ENCODE measurements around the gene ANK3. TPM values are rescaled to one million over a fixed set of nuclear protein-coding genes. Genes with fewer than 3 reads are reported as not detected.

Gene ANK3
- total RNA-seq, 2 experiments from 2014 or later, result 60.5 to 61.9 TPM

- Histone ChIP-seq H3K27ac (ENCODE audit: low read depth in 1 of 2, low read length in 2 of 2) (no peak overlapping the region), H3K27me3 (ENCODE audit: control insufficient read depth in 1 of 2, insufficient read depth in 2 of 2, low read length in 2 of 2) (no peaks in the 10 kb centered on the region), H3K36me3 (ENCODE audit: insufficient read depth, low read length) (peaks cover 22% of the 10 kb centered on the region), H3K4me1 (ENCODE audit: insufficient read depth, low read length) (no peaks in the 10 kb centered on the region), H3K9me3 (ENCODE audit: control insufficient read depth in 1 of 2, insufficient read depth in 1 of 2, low read length in 2 of 2) (no peaks in the 10 kb centered on the region), H3K4me3 (ENCODE audit: low read length) (no peak overlapping the region)
- DNase-seq (no peak), ATAC-seq (ENCODE audit: poor library complexity) (no peak)
- H3K4me3 Mint-ChIP-seq, result no peak overlapping the region
- H3K36me3 Mint-ChIP-seq (ENCODE audit: low read depth), result peaks cover 85% of the 10 kb centered on the region
- no peak for TF ChIP-seq CTCF (IDR thresholded peaks at IDR 0.05)
- H3K27ac Mint-ChIP-seq, result no peak overlapping the region
- H3K27me3 Mint-ChIP-seq, result no peaks in the 10 kb centered on the region
- H3K9me3 Mint-ChIP-seq, result no peaks in the 10 kb centered on the region
- intact Hi-C loops (cut with DNase I, micrococcal nuclease), result no loop called here
- H3K4me1 Mint-ChIP-seq (ENCODE audit: low read depth), result no peaks in the 10 kb centered on the region
- POLR2A ChIA-PET, result no interaction called here
- CTCF ChIA-PET, result no interaction called here
Observed at GRCh38 chr10:60176925-60177324, 212.8 kb downstream of the ANK3 start.

GRCh38 chr10:60175441-60175971, 214.2 kb downstream of the ANK3 start:
- Histone ChIP-seq H3K9me3 (ENCODE audit: control insufficient read depth in 1 of 2, insufficient read depth in 1 of 2, low read length in 2 of 2) (no peaks in the 10 kb centered on the region), H3K27ac (ENCODE audit: low read depth in 1 of 2, low read length in 2 of 2) (no peak overlapping the region), H3K27me3 (ENCODE audit: control insufficient read depth in 1 of 2, insufficient read depth in 2 of 2, low read length in 2 of 2) (no peaks in the 10 kb centered on the region), H3K4me1 (ENCODE audit: insufficient read depth, low read length) (no peaks in the 10 kb centered on the region), H3K4me3 (ENCODE audit: low read length) (no peak overlapping the region), H3K36me3 (ENCODE audit: insufficient read depth, low read length) (peaks cover 29% of the 10 kb centered on the region)
- H3K4me3 Mint-ChIP-seq, result no peak overlapping the region
- H3K27me3 Mint-ChIP-seq, result no peaks in the 10 kb centered on the region
- no peak for DNase-seq
- TF ChIP-seq CTCF (IDR thresholded peaks at IDR 0.05), result no peak
- no peaks in the 10 kb centered on the region for H3K4me1 Mint-ChIP-seq (ENCODE audit: low read depth)
- ChIA-PET POLR2A (no interaction called here), CTCF (no interaction called here)
- no peak overlapping the region for H3K27ac Mint-ChIP-seq
- no peaks in the 10 kb centered on the region for H3K9me3 Mint-ChIP-seq
- ATAC-seq (ENCODE audit: poor library complexity), result no peak
- H3K36me3 Mint-ChIP-seq (ENCODE audit: low read depth), result peaks cover 84% of the 10 kb centered on the region
- intact Hi-C loops (cut with DNase I, micrococcal nuclease), result no loop called here

GRCh38 chr10:60172363-60172990, 217.2 kb downstream of the ANK3 start:
- intact Hi-C loops (cut with DNase I, micrococcal nuclease), result no loop called here
- no peak overlapping the region for H3K4me3 ChIP-seq (ENCODE audit: low read length)
- ChIA-PET CTCF (no interaction called here), POLR2A (no interaction called here)
- no peaks in the 10 kb centered on the region for H3K27me3 Mint-ChIP-seq
- DNase-seq, result no peak
- H3K4me1 Mint-ChIP-seq (ENCODE audit: low read depth), result no peaks in the 10 kb centered on the region
- no peak overlapping the region for H3K4me3 Mint-ChIP-seq
- H3K4me1 ChIP-seq (ENCODE audit: insufficient read depth, low read length), result no peaks in the 10 kb centered on the region
- H3K9me3 Mint-ChIP-seq, result no peaks in the 10 kb centered on the region
- peaks cover 32% of the 10 kb centered on the region for H3K36me3 ChIP-seq (ENCODE audit: insufficient read depth, low read length)
- ATAC-seq (ENCODE audit: poor library complexity), result no peak
- H3K27ac ChIP-seq (ENCODE audit: low read depth in 1 of 2, low read length in 2 of 2), result no peak overlapping the region
- H3K27ac Mint-ChIP-seq, result no peak overlapping the region
- H3K36me3 Mint-ChIP-seq (ENCODE audit: low read depth), result peaks cover 80% of the 10 kb centered on the region
- TF ChIP-seq CTCF (IDR thresholded peaks at IDR 0.05), result no peak
- H3K9me3 ChIP-seq (ENCODE audit: control insufficient read depth in 1 of 2, insufficient read depth in 1 of 2, low read length in 2 of 2), result no peaks in the 10 kb centered on the region
- no peaks in the 10 kb centered on the region for H3K27me3 ChIP-seq (ENCODE audit: control insufficient read depth in 1 of 2, insufficient read depth in 2 of 2, low read length in 2 of 2)
